Inflammatory macrophage (primary cell): Measurements from ENCODE around the gene STYXL1.
"Not testable (repeated sequence)": the region's sequence is repeated elsewhere in the genome, so short reads cannot be mapped to it uniquely, and the experiment has no call there.

ENCODE experiments used
- DNase-seq, 2 donors: peaks; one replicate each; pipeline ENCODE4 v3.0.0-alpha.2; 2020 to 2022

The STYXL1 gene

GRCh38 chr7:76065016-76065612 is 17.3 kb upstream of the STYXL1 start:
- no peak for DNase-seq

GRCh38 chr7:76064208-76064970 is 16.6 kb upstream of the STYXL1 start:
- no peak for DNase-seq

DNA sequence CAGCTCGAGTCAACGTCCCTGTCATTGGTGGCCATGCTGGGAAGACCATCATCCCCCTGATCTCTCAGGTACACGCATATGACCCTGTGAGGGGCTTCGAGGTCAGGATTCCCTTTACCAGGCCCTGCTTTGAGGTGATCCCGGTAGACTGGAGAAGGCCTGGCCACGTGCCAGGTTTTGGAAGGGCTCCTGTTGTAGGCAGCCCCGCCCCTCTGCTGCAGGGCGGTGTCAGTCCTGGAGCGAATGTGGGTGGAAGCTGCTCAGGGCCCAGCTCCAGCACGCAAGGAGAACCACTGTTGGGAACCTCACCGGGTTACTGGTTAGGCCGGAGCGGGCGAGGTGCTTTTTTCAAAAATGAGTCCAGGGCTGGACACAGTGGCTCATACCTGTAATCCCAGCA is 15.7 kb upstream of the STYXL1 start:
- DNase-seq, result no peak

GRCh38 chr7:76063114-76063513 is 15.3 kb upstream of the STYXL1 start:
- DNase-seq, result no peak

DNA sequence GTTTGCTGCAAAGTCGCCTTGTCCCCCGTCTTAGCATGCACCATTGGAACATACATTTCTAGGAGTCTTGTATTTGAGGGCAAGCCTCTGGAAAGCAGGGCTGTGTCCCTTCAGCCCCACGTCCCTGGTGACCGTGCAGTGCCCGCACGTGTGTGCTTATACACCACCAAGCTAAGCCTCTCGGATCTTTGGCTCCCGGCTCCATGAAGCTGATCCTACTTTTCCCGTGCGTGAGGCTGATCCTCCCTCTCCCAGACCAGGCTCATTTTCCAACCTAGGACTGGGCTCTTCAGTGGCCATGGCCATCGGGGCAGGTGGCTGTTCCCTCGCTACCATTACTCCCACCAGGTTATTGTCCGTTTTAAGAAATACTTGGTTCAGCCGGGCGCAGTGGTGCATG is 14.5 kb upstream of the STYXL1 start:
- no peak for DNase-seq

GRCh38 chr7:76060842-76061241 is 13.0 kb upstream of the STYXL1 start:
- DNase-seq, result no peak

DNA sequence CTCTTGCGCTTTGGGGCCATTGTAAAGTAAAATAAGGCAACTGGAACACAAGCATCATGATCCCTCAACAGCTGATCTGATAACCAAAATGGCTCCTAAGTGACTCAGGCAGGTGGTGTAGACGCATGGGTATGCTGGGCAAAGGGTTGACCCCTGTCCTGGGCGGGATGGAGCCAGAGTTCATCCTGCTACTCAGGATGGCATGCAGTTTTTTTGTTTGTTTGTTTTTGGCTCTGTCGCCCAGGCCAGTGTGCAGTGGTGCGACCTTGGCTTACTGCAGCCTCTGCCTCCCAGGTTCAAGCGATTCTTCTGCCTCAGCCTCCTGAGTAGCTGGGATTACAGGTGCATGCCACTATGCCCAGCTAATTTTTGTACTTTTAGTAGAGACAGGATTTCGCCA is 10.9 kb upstream of the STYXL1 start:
- not testable (repeated sequence) for DNase-seq

DNA sequence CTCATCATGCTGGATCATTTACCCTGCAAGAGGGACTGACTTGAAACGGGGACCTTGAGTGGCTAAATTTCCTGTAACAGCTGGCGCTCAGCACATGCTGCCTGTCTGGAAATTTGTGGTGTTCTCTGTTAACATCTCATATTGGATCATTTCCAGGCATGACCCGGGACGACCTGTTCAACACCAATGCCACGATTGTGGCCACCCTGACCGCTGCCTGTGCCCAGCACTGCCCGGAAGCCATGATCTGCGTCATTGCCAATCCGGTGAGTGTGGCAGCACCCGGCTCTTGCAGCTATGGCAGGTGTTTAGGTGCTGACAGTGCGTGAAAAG is 10.0 kb upstream of the STYXL1 start:
- no peak for DNase-seq

DNA sequence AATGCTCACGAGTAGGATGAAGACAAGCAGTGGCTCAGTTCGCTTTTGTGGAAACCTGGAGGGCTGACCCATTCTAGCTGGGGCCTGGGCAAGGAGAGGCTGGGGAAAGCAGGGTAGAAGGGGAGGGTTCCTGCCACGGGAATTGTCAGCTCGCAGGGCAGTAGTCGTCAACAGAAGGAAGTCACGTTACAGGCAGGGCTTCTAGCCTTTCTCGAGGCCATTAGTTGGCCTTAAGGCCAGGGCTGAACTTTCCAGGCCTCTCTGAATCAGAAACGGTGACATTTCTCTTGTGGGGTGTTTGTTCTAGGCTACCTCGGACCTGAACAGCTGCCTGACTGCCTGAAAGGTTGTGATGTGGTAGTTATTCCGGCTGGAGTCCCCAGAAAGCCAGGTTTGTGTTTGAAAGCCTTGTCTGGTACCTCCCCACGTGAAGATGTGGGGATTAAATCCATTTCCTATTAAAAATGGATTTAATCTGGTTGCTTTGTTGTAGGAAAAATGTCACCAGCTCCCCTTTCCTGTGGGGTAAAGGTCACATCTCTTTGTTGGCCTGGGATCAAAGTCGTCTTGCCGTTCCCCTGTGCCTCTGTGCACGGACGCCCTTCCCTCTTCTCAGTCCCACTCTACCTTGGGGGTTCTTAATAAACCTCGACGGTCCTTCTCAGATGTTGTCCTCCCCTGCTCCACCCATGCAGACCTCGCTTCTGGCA is 9.5 kb upstream of the STYXL1 start:
- DNase-seq, result no peak

DNA sequence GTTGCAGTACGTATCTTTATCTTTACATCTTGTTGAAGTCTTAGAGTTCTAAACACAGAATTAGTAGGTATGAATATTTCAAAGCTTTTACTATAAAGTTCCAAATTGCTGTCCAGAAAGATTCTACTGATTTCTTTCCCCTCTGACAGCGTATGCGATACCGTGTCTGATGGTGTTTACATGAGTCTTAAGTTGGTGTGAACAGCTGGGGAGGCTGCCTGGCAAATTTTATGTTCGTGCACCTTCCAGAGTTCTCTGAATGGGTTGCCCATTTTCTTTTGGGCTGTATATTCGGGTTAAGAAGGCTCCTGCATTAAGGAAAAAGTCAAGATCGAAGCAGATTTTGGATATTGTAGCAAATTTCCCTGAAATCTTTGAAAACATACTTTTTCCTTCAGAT is 8.4 kb upstream of the STYXL1 start:
- no peak for DNase-seq

- DNase-seq, result no peak
Measured at GRCh38 chr7:76054123-76055120, 6.6 kb upstream of the STYXL1 start.

GRCh38 chr7:76053461-76053860 is 5.7 kb upstream of the STYXL1 start:
- no peak for DNase-seq

- not testable (repeated sequence) for DNase-seq
Measured at GRCh38 chr7:76052681-76053080, 4.9 kb upstream of the STYXL1 start.

- no peak for DNase-seq
Measured at GRCh38 chr7:76051840-76052239, 4.0 kb upstream of the STYXL1 start.

DNA sequence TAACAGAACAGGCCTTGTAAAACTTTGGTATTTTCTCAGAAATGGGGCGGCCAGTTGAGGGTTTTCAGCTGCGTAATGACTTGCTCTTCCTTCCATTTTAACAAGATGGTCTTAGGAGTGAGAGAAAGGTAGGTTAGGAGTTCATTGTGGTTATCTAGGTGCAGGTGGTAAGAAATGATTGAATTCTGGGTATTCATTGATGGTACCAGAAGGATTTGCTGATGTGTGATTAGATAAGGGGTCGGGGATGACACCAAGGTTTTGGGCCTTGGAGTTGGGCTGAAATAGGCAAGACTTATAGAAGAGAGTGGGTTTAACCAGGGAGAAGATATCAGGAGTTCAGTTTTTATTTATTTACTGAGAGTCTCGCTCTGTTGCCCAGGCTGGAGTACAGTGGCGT is 2.7 kb upstream of the STYXL1 start:
- DNase-seq, result no peak

GRCh38 chr7:76049295-76049694 is 1.5 kb upstream of the STYXL1 start:
- DNase-seq, result no peak

- no peak for DNase-seq
Measured at GRCh38 chr7:76048668-76048988, 828 bp upstream of the STYXL1 start.

GRCh38 chr7:76047305-76047810 is 442 bp downstream of the STYXL1 start:
- DNase-seq, result peak; percentile 25 to 56

GRCh38 chr7:76044375-76044865 is 3.4 kb downstream of the STYXL1 start:
- peak; percentile 41 to 69 for DNase-seq

DNA sequence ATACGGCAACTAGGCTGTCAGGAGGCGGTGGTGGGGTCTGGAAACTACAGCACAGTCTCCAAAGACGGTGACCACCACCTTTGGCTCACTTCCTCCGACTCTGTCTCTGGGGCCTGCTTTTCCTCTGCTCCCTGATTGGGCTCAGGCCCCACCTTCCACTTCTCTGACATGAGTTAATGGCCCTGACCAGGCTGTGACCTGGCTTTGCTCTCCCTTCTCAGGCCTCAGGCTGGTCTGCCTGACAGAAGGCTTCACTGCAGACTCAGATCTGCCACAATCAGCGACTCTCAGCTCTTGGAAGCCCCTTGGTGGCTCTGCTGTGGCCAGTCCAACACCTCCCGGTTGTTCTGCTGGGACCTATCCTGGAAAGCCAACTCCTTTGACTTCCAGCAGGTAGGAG is 7.7 kb downstream of the STYXL1 start:
- DNase-seq, result no peak

- no peak for DNase-seq
Measured at GRCh38 chr7:76037310-76037709, 10.5 kb downstream of the STYXL1 start.

- DNase-seq, result no peak
Measured at GRCh38 chr7:76031964-76032363, 15.8 kb downstream of the STYXL1 start.

- not testable (repeated sequence) for DNase-seq
Measured at GRCh38 chr7:76029682-76030081, 18.1 kb downstream of the STYXL1 start.
